Measurements from ENCODE around the gene ZBTB48.

ZBTB48 gene

DNA sequence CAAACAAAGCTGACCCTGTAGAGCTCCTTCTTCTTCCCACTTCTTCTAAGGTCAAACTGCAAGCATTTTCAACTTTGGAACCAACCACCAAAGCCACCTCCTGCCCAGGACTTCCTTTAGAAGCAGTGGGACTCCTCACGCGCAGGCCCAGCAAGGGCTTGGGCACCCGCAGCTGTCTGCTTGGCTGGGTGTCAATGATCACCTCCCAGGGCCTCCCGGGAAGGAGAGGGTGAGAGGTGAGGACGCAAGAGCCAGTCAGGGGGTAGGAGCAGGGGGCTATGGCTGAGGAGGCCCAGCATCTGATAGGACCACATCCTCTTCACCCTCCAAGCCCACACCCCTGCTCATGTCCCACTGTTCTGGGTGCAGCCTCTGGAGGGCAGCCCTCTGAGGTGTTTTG, 12.6 kb downstream of the ZBTB48 start:
- Histone ChIP-seq H3K9me3 (ENCODE audit: low read depth, low read length) (no peaks in the 10 kb centered on the region), H3K27ac (no peak overlapping the region), H3K4me3 (no peak overlapping the region), H3K36me3 (ENCODE audit: insufficient read depth, low read length) (peaks cover 43% of the 10 kb centered on the region), H3K9ac (ENCODE audit: insufficient read length) (no peak overlapping the region)
- DNase-seq (ENCODE audit: low read depth, low spot score), result no peak
- TF ChIP-seq POLR2AphosphoS5 (IDR thresholded peaks at IDR 0.05; ENCODE audit: borderline replicate concordance, low read depth, low read length), result no peak
- no peak for TF ChIP-seq FOXP2 (optimal IDR thresholded peaks at IDR 0.05; ENCODE audit: control extremely low read depth, extremely low read length, insufficient read depth)
- TF ChIP-seq EZH2 (IDR thresholded peaks at IDR 0.05), result no peak

DNA sequence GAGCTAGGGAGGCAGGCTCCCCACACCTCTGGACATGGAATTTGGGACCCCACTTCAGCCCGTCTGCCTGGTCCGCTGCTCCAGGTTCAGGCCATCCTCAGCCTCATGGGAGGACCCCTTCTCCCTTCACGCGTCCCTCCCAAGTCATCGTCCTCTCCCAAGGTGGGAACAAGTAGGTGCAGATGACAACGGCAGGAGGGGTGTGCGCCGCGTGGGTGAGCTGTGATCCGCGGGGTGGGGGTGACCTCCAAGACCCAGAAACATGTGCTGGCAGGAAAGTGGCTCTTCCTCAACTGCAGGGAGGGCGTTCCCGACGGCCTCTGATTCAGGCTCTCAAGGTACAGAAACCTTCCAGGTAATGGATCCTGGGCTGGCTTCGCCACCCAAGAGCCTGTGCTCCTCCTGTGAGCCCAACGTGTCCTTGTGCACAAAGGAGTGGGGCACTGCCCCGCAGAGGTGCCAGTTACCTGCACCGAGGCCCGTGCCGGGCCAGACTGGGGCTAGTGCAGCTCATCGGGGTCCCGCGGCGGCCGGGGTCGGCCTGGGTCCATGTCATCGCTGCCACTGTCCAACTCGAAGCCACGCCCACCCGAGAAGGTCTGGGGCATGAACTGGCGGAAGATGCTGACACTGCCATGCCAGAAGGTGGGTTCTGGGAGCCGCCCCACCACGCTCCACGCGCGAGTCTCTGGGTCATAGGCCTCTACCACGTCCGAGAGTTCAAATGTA, 13.2 kb downstream of the ZBTB48 start:
- Histone ChIP-seq H3K9ac (ENCODE audit: insufficient read length) (no peak overlapping the region), H3K27ac (no peak overlapping the region), H3K9me3 (ENCODE audit: low read depth, low read length) (no peaks in the 10 kb centered on the region), H3K36me3 (ENCODE audit: insufficient read depth, low read length) (peaks cover 46% of the 10 kb centered on the region), H3K4me3 (no peak overlapping the region)
- DNase-seq (ENCODE audit: low read depth, low spot score), result no peak
- TF ChIP-seq EZH2 (IDR thresholded peaks at IDR 0.05) (no peak), POLR2AphosphoS5 (IDR thresholded peaks at IDR 0.05; ENCODE audit: borderline replicate concordance, low read depth, low read length) (no peak), FOXP2 (optimal IDR thresholded peaks at IDR 0.05; ENCODE audit: control extremely low read depth, extremely low read length, insufficient read depth) (no peak)

DNA sequence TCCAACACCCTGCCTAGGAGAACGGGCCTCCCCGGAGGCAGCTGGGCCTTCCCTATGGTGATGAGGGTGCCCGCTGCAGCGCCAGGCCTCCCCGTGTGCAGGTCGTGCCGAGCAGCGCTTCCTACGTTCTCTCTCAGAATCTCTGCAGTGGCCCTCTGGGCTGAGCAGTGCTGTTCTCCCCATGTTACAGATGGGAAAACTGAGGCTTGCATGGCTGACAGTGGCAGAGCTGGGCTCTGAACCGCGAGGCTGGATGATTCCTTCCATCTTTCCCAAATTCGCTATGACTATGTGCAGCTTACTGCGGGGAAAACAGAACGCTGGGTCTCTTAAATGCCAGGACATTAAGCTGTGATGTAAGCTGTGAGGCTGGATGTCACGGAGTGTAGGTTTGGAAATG, 14.0 kb downstream of the ZBTB48 start:
- TF ChIP-seq FOXP2 (optimal IDR thresholded peaks at IDR 0.05; ENCODE audit: control extremely low read depth, extremely low read length, insufficient read depth) (no peak), EZH2 (IDR thresholded peaks at IDR 0.05) (no peak), POLR2AphosphoS5 (IDR thresholded peaks at IDR 0.05; ENCODE audit: borderline replicate concordance, low read depth, low read length) (no peak)
- DNase-seq (ENCODE audit: low read depth, low spot score), result no peak
- H3K36me3 ChIP-seq (ENCODE audit: insufficient read depth, low read length), result peaks cover 46% of the 10 kb centered on the region

DNA sequence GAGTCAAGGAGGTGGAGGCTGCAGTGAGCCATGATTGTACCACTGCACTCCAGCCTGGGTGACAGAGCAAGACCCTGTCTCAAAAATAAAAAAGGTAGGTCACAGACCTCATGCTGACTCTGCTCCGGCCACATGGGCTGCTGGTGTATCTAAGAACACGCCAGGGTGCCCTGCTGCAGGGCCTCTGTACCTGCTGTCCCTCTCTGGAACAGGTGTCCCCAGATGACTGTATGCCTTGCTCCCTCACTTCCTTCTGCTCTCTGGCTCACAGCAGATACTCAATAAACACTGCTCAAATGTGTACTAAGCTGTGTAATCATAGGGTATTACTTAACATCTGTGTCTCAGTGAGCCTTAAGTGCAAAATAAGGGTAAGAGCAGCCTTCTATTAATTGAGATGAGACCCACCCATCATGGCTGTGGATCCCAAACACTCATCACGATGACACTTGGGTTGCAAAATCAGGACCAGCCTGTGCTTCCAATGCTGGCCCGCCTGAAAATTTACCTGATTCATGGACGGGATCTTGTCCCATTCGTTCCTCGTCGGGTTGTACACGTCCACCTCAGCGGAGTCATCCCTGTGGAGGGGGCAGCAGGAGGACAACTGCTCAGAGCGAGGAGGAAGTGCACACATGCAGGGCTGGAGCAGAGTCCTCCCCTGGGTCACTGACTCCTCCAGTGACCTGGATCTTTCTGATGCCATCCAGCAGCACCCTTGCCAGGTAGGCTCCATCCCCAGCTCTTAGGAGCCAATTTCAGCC, 15.4 kb downstream of the ZBTB48 start:
- Histone ChIP-seq H3K27ac (no peak overlapping the region), H3K9ac (ENCODE audit: insufficient read length) (no peak overlapping the region), H3K9me3 (ENCODE audit: low read depth, low read length) (no peaks in the 10 kb centered on the region), H3K4me3 (no peak overlapping the region), H3K36me3 (ENCODE audit: insufficient read depth, low read length) (peaks cover 46% of the 10 kb centered on the region)
- no peak for DNase-seq (ENCODE audit: low read depth, low spot score)
- TF ChIP-seq FOXP2 (optimal IDR thresholded peaks at IDR 0.05; ENCODE audit: control extremely low read depth, extremely low read length, insufficient read depth) (no peak), POLR2AphosphoS5 (IDR thresholded peaks at IDR 0.05; ENCODE audit: borderline replicate concordance, low read depth, low read length) (no peak), EZH2 (IDR thresholded peaks at IDR 0.05) (no peak)

More for the DNA sequence above, 14.0 kb downstream of the ZBTB48 start:
- Histone ChIP-seq H3K9me3 (ENCODE audit: low read depth, low read length) (no peaks in the 10 kb centered on the region), H3K9ac (ENCODE audit: insufficient read length) (no peak overlapping the region), H3K4me3 (no peak overlapping the region), H3K27ac (no peak overlapping the region)

DNA sequence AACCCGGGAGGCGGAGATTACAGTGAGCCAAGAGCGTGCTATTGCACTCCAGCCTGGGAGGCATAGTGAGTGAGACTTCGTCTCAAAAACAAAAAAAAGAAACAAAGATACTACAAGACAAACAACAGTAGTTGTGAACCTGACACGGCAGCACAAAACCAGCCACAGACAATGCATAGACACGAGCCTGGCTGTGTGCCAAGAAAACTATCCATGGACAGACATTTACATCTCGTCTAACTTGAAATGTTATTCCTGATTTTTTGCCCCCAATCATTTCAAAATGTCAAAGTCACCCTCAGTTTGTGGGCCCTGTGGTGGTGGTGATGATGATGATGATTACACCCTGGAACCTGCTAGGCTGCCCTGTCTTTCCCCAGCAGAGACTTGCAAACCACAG, 16.6 kb downstream of the ZBTB48 start:
- Histone ChIP-seq H3K36me3 (ENCODE audit: insufficient read depth, low read length) (peaks cover 46% of the 10 kb centered on the region; the same call in 1 of the 2 replicates), H3K9ac (ENCODE audit: insufficient read length) (no peak overlapping the region), H3K4me3 (no peak overlapping the region), H3K9me3 (ENCODE audit: low read depth, low read length) (no peaks in the 10 kb centered on the region), H3K27ac (no peak overlapping the region)
- DNase-seq (ENCODE audit: low read depth, low spot score), result no peak
- TF ChIP-seq EZH2 (IDR thresholded peaks at IDR 0.05) (no peak), FOXP2 (optimal IDR thresholded peaks at IDR 0.05; ENCODE audit: control extremely low read depth, extremely low read length, insufficient read depth) (no peak), POLR2AphosphoS5 (IDR thresholded peaks at IDR 0.05; ENCODE audit: borderline replicate concordance, low read depth, low read length) (no peak)

DNA sequence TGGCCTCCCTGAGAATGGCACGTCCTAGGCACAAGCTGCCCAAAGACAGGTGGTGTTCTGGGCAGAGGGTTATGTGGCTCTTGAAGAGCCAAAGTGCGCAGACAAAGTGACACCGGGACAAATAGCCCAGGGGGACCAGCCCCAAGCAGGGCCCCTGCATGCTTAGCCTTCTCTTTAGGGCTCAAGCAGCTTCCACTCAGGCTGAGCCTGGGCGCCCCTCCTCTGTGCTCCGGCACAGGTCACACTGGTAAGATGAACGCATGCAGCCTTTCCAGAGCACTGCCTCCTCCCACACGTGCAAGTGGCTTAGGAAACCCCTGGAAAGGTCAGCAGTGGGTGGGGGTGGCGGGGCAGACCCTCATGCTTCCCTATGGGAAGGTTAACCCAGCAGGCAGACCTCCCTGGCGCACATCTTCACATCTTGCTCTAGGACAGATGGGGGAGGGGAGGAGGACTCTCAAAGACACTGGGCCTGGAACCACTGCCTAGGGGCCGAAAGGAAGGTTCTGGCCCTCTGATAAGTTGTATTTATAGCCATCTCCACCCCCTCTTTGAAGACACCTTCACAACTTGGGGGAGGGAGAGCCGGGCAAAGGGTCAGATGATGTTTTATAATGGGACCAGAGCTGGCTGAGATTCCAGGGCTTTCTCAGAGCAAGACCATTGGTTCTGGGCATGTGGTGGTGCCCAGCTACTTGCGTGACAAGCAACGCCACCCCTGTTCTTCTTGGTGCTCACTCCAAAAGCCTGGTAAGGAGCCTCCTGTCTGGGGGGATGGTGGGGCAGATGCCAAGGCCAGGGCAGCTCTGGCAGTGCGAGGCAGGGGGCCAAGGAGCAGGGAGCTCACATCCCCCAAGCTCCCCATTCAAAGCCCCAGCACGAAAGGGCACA, 17.3 kb downstream of the ZBTB48 start:
- TF ChIP-seq POLR2AphosphoS5 (IDR thresholded peaks at IDR 0.05; ENCODE audit: borderline replicate concordance, low read depth, low read length), result no peak
- no peak for TF ChIP-seq FOXP2 (optimal IDR thresholded peaks at IDR 0.05; ENCODE audit: control extremely low read depth, extremely low read length, insufficient read depth)
- no peak for TF ChIP-seq EZH2 (IDR thresholded peaks at IDR 0.05)
- peaks cover 46% of the 10 kb centered on the region; the same call in 1 of the 2 replicates for H3K36me3 ChIP-seq (ENCODE audit: insufficient read depth, low read length)

DNA sequence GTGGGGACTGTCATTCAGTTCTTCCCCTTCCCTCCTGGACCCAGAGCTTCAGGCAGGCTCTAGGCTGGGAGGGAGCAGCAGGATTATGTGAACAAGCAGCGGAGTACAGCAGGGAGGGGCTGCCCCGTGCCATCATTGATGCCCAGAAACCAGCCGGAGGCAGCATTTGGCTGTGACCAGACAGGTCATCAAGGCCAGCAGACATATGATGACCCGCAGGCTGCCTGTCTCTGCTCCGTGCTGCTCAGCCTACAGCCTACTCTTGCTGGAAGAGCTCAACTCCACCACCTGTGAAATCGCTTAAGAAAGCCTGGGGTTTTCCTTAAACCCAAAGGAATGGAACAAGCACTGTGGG, 18.0 kb downstream of the ZBTB48 start:
- DNase-seq (ENCODE audit: low read depth, low spot score), result no peak
- TF ChIP-seq EZH2 (IDR thresholded peaks at IDR 0.05), result no peak
- no peak for TF ChIP-seq POLR2AphosphoS5 (IDR thresholded peaks at IDR 0.05; ENCODE audit: borderline replicate concordance, low read depth, low read length)
- no peak for TF ChIP-seq FOXP2 (optimal IDR thresholded peaks at IDR 0.05; ENCODE audit: control extremely low read depth, extremely low read length, insufficient read depth)
- peaks cover 46% of the 10 kb centered on the region; the same call in 1 of the 2 replicates for H3K36me3 ChIP-seq (ENCODE audit: insufficient read depth, low read length)
- no peaks in the 10 kb centered on the region for H3K9me3 ChIP-seq (ENCODE audit: low read depth, low read length)
- H3K9ac ChIP-seq (ENCODE audit: insufficient read length), result no peak overlapping the region
- no peak overlapping the region for H3K4me3 ChIP-seq
- no peak overlapping the region for H3K27ac ChIP-seq

More for the DNA sequence above, 17.3 kb downstream of the ZBTB48 start:
- no peaks in the 10 kb centered on the region for H3K9me3 ChIP-seq (ENCODE audit: low read depth, low read length)
- DNase-seq (ENCODE audit: low read depth, low spot score), result no peak
- no peak overlapping the region for H3K27ac ChIP-seq
- no peak overlapping the region for H3K9ac ChIP-seq (ENCODE audit: insufficient read length)
- no peak overlapping the region for H3K4me3 ChIP-seq
